Measurements from ENCODE around the gene CPA2. TPM values are rescaled to one million over a fixed set of nuclear protein-coding genes. Genes with fewer than 3 reads are reported as not detected.

CPA2 gene
- polyA plus RNA-seq, 1 experiment, result 0.05 TPM

DNA sequence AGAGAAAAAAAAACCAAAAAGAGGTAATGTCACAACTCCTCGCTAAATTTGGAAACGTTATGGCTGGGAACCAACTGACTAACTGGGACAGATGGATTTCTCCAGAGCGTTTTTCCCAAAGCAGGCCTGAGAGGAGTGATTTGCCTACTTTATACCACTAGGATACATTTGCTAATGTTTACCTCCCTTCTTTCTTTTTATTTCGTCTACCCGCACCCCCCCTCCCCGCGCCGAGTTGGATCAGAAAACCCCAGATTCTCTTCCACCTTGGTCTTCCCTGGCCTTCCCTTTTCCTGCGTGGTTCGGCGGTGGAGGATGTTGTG lies 7.2 kb downstream of the CPA2 start:
- POLR2A ChIA-PET, result interaction anchor here (0.6 to 1.7 kb wide), 5 partner anchors 19 to 124 kb away, joined by 3 to 12 read pairs (median 7); partner anchors contain the start of gene CPA4
- Histone ChIP-seq H3K27me3 (ENCODE audit: control insufficient read depth, insufficient read depth, low read length) (no peaks in the 10 kb centered on the region), H3K9me3 (ENCODE audit: control insufficient read depth, insufficient read depth, low read length) (no peaks in the 10 kb centered on the region; the same call in 1 of the 2 replicates), H3K27ac (ENCODE audit: low read depth, low read length) (no peak overlapping the region), H3K4me3 (ENCODE audit: low read depth, low read length) (no peak overlapping the region)
- CTCF ChIA-PET, result interaction anchor here (0.6 to 1.5 kb wide), 4 partner anchors 9 to 484 kb away, joined by 3 to 4 read pairs (median 4); no protein-coding TSS in a partner anchor
- TF ChIP-seq, protein P1, sequence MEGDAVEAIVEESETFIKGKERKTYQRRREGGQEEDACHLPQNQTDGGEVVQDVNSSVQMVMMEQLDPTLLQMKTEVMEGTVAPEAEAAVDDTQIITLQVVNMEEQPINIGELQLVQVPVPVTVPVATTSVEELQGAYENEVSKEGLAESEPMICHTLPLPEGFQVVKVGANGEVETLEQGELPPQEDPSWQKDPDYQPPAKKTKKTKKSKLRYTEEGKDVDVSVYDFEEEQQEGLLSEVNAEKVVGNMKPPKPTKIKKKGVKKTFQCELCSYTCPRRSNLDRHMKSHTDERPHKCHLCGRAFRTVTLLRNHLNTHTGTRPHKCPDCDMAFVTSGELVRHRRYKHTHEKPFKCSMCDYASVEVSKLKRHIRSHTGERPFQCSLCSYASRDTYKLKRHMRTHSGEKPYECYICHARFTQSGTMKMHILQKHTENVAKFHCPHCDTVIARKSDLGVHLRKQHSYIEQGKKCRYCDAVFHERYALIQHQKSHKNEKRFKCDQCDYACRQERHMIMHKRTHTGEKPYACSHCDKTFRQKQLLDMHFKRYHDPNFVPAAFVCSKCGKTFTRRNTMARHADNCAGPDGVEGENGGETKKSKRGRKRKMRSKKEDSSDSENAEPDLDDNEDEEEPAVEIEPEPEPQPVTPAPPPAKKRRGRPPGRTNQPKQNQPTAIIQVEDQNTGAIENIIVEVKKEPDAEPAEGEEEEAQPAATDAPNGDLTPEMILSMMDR (IDR thresholded peaks at IDR 0.05; ENCODE audit: low read depth, low read length), result peak; percentile 37
- peak; percentile 23 for DNase-seq (ENCODE audit: low read depth, low spot score)

DNA sequence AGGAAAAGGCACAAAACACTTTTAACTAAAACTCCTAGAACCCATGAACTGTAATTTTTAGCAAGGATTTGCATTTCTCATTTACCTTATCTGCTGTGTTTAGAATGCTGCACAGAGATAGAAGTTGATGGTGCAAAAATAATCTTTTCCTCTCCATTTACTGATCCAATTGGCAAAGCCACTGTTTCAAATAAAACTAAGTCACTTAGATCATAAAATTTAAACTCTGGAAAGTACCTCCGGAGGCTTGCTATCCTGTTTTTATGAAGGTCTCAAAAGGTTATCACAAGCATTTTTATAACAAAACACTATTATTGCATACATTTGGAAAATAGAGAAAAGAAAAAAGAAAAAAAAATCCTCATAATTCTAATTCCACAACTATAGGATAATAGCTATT lies 7.6 kb downstream of the CPA2 start:
- Histone ChIP-seq H3K4me3 (ENCODE audit: low read depth, low read length) (no peak overlapping the region), H3K9me3 (ENCODE audit: control insufficient read depth, insufficient read depth, low read length) (no peaks in the 10 kb centered on the region; the same call in 1 of the 2 replicates), H3K27me3 (ENCODE audit: control insufficient read depth, insufficient read depth, low read length) (no peaks in the 10 kb centered on the region), H3K27ac (ENCODE audit: low read depth, low read length) (no peak overlapping the region)
- ChIA-PET CTCF (interaction anchor here (0.9 kb wide), 1 partner anchor 484 kb away, joined by 3 read pairs; no protein-coding TSS in a partner anchor), POLR2A (no interaction called here)
- no peak for DNase-seq (ENCODE audit: low read depth, low spot score)
- TF ChIP-seq, protein P1 (IDR thresholded peaks at IDR 0.05; ENCODE audit: low read depth, low read length), result no peak

DNA sequence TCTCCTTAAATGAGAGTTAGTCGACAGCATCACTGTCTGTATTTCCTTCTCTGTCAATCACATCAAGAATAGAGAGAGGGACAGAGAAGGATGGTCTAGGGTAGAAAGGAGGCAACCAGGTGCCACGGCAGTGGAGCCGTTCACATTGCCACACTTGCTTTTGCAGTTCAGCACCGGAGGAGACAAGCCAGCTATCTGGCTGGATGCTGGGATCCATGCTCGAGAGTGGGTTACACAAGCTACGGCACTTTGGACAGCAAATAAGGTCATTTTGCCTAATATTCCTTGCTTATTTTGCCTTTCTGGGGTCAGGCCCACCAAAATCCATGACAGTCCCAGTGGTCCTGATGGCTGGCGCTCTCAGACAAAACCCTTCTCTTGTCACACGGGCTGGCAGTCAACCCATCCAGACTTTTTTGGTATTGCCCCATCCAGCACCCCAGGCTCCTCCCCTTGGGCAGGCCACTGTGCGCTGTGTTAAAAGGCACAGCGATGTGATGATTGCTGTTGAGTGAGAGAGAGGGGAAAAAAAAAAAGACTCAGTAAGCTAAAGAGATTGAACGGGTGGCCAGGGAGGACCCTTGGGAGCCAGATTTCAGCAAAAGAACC lies 8.4 kb downstream of the CPA2 start:
- CTCF ChIA-PET, result no interaction called here
- H3K27ac ChIP-seq (ENCODE audit: low read depth, low read length), result no peak overlapping the region
- DNase-seq (ENCODE audit: low read depth, low spot score), result no peak
- no peaks in the 10 kb centered on the region; the same call in 1 of the 2 replicates for H3K9me3 ChIP-seq (ENCODE audit: control insufficient read depth, insufficient read depth, low read length)
- TF ChIP-seq, protein P1 (IDR thresholded peaks at IDR 0.05; ENCODE audit: low read depth, low read length), result no peak
- H3K27me3 ChIP-seq (ENCODE audit: control insufficient read depth, insufficient read depth, low read length), result no peaks in the 10 kb centered on the region
- POLR2A ChIA-PET, result no interaction called here
- no peak overlapping the region for H3K4me3 ChIP-seq (ENCODE audit: low read depth, low read length)

DNA sequence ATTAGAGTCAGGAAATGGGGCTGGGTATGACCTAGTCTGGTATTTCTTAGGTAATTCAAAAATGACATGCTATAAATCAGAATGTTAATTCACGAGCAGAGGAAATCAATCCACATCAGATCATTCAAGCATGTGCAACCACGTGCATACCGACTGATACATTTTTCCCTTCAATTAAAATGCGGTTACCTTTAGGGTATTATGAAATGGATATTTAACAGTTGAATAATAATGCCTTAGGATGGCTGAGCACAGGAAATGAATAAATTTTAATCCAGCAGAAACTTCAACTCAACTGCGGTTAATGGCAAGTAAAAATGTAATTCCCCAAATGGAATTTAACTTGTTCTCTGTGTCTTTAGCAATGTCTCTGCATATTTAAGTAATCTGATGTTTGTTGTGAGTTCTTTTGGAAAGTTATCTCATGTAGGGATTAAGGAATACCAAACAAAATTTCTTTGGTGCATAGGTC lies 9.2 kb downstream of the CPA2 start:
- Histone ChIP-seq H3K9me3 (ENCODE audit: control insufficient read depth, insufficient read depth, low read length) (no peaks in the 10 kb centered on the region; the same call in 1 of the 2 replicates), H3K27me3 (ENCODE audit: control insufficient read depth, insufficient read depth, low read length) (no peaks in the 10 kb centered on the region), H3K4me3 (ENCODE audit: low read depth, low read length) (no peak overlapping the region), H3K27ac (ENCODE audit: low read depth, low read length) (no peak overlapping the region)
- no peak for DNase-seq (ENCODE audit: low read depth, low spot score)
- ChIA-PET CTCF (no interaction called here), POLR2A (no interaction called here)
- TF ChIP-seq, protein P1 (IDR thresholded peaks at IDR 0.05; ENCODE audit: low read depth, low read length), result no peak
